NCI-H146 (cell line): Measurements from ENCODE around the gene COX15.
"Not testable (repeated sequence)": the region's sequence is repeated elsewhere in the genome, so short reads cannot be mapped to it uniquely, and the experiment has no call there.

ENCODE experiments used
- DNase-seq: peaks from one replicate; lab custom pipeline; 2025; lab: John Stamatoyannopoulos, UW

The COX15 gene

DNA sequence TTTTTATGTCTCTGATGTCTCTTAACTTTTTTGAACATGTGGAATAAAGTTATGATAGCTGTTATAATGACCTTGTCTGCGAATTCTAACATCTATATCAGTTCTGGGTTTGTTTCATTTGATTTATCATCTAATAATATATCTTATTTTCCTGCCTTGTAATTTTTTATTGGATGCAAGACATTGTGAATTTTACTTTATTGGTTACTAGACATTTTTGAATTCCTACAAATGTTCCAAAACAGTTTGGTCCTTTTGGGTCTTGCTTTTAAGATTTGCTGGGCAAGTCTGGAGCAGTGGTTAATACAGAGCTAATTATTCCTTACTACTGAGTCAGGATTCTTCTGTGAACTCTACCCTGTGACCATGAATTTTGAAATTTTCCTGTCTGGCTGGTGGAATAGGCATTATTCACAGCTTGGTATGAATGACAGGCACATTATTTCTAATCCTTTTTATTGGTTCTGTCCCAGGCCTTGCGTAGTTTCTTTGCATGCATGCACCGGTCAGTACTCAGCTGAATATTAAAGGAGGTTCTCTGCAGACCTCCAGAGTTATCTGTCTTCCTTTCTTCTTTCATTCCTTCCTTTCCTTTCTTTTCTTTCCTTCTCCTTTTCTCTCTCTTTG lies 9.1 kb upstream of the COX15 start:
- DNase-seq, result no peak

- no peak for DNase-seq
These were observed 8.3 kb upstream of the COX15 start for GRCh38 chr10:99740260-99740659.

GRCh38 chr10:99734111-99734510 lies 2.2 kb upstream of the COX15 start:
- DNase-seq, result not testable (repeated sequence)

GRCh38 chr10:99733366-99733765 lies 1.4 kb upstream of the COX15 start:
- no peak for DNase-seq

DNA sequence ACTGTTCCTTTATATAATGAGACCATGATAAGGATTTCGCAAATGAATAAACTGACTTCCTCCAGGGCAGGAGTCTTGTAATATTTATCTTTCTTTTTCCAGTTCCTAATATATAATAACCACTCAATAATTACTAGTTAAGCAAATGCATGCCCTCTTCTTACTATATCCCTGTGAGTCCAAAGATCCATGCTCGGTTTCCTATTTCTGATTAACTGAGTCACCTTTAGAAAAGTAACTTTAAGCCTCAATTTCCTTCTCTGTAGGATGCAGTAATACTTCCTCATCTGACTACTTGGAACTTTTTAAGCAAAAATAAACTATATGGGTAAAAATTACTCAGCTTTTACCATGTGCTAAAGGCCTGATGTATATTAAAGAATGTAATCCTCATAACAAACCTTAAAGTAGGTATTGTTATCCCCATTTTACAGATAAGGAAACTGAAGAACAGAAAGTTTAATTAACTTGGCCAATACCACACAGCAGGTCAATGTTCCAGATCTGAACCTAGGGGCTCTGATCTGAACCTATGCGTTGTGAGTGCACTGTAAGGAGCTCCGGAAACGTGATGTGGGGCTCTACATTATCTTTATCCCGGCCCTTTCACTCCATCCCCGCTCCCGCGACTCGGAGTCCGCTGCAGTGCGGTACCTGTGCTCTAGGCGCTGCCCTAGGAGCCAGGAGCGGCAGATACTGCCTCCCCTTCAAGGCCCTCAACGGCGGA lies 458 bp downstream of the COX15 start:
- DNase-seq, result no peak

GRCh38 chr10:99730026-99730425 lies 1.9 kb downstream of the COX15 start:
- no peak for DNase-seq

- DNase-seq, result no peak
These were observed 11.5 kb downstream of the COX15 start for GRCh38 chr10:99720387-99720786.

- no peak for DNase-seq
These were observed 17.5 kb downstream of the COX15 start for GRCh38 chr10:99714446-99714845.

GRCh38 chr10:99711129-99711719 lies 20.7 kb downstream of the COX15 start:
- DNase-seq, result peak; percentile 30

DNA sequence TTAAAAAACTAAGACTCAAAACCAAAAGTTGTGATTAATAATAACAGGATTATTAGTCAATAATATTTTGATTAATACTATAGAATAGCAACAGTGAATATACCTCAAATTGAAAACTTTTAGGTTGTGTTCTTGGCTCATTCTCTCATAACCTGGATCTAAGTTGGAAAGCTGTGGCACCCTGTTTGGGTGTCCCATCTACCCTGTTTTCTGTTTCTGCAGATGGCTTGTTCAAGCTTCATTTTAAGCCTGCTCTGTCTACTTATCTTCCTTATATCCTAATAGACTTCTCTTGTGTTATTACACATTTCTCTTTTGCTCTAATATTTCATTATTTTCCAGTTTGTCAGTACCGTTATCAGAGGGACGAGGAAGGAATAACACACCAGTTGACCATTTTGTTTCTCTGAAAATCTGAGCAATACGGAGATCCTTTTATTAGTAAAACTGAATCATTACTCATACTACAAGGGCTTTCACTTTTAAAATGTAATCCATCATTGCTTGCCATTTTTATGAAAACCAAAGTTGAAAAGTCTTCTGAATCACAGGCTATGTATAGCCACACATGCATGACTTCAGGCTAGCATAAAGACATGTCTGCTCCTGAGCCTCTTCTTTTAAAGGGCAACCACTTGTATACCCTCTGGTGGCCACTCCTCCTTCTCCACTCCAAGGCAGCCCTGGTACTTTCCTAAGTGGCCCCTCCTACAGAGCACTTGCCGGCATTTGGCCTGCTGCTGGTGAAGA lies 22.3 kb downstream of the COX15 start:
- no peak for DNase-seq

DNA sequence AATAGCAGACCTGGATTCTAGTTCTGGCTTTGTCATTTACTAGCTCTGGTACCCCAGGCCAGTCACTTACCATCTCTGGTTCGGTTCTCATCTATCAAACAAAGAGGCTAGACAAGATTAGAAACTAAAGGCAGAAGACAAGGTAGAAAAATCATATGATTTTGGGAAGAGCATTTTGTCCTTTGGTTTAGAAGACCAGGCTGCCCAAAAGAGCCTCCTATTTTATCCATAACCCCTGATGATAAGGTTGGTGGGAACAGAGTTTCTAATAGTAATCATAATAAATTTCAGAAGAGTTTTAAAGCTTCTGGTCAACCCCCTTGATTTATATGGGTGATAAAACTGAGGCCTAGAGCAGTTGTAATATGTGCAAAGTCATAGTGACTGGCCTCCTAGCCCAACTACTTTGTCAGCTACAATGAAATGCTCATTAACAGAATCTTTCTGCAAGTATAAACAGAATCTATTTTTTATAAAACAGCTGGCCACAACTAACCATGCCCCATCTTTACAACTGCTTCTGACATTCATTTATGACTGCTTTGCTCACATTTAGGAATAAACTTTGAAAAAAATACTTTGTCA lies 23.4 kb downstream of the COX15 start:
- DNase-seq, result no peak

DNA sequence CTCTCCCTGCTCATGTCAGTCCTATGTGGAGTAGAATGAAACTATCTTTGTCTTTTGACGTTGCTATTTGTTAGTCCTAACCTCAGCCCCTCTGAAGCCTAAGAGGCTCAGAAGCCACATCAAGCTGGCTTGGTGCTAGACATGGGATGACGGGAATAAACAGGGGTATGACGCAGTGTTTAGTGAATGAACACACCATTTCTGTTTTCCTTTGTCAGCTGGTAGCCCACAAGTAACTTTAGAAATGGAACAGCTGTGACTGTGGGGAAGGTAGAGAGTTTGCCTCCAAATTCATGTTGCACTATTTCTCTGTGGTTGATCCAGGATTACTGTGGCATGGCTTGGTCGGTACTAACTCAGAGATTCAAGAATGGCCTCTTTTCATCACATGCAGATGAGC lies 31.3 kb downstream of the COX15 start:
- DNase-seq, result no peak

GRCh38 chr10:99698504-99699080 lies 33.3 kb downstream of the COX15 start:
- no peak for DNase-seq

DNA sequence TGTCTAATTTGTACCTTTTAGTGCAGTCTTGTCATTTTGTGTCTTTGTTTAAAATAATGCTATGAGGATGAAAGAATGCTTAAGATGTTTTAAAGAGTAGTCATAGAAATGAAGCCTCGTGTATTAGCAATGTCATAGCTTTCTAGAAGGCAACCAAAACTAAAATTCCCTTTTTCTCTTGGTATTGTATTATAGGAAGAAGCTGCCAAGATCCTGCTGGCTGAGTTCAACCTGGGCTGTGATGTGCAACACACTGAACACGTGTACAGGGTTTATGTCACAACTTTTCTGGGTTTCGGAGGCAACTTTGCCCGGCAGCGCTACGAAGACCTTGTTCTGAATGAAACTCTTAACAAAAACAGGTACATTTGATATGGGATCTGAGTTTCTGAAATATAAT lies 36.2 kb downstream of the COX15 start:
- DNase-seq, result no peak

DNA sequence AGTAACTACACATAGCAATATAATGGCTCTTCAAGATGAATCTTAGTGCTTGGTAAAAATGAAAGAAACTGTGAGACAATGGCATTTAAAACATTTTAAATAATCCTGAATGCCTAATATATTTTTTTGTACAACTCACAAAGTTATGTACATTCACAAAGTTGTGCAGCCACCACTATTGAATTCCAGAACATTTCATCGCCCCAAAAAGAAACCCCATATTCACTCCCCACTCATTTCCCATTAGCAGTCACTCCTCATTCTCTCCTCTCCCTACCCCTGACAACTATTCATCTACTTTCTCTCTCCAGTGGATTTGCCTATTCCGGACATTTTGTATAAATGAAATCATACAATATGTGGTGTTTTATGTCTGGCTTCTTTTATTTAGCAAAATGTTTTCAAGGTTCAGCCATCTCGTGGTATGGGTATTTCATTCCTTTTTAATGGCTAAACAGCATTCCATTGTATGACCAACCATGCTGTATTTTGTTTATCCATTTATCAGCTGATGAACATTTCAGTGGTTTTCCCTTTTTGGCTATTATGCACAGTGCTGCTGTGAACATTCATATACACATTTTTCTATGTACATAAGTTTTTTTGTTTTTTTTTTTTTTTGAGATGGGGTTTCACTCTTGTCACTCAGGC lies 37.9 kb downstream of the COX15 start:
- DNase-seq, result no peak

GRCh38 chr10:99689461-99689860 lies 42.5 kb downstream of the COX15 start:
- DNase-seq, result no peak

GRCh38 chr10:99685597-99685967 lies 46.3 kb downstream of the COX15 start:
- DNase-seq, result no peak

DNA sequence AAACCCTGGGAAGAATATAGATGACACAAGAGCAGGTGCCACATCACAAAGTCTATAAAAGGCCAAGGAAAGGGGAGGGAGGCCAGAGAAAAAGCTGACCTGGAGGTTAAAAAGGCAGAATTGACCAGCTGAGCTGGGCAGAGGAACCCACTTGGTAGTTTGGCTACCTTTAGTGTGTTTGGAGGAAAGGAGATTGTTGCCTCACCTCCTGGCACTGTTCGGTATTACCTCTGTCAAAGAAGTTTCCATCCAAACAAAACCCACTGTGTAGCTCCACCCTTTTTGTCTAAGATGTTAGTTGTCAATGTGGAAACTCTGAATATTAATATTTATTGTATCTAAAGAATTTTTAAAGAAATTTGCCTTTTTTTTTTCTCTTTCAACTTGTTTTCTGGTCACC lies 49.2 kb downstream of the COX15 start:
- no peak for DNase-seq
